ENCODE data around the gene TIFAB.

Gene TIFAB

GRCh38 chr5:135481387-135481786 is 29.2 kb upstream of the TIFAB start:
- no peak for DNase-seq

- no peak for DNase-seq
These were observed 28.4 kb upstream of the TIFAB start for GRCh38 chr5:135480511-135480910.

GRCh38 chr5:135478938-135479337 is 26.8 kb upstream of the TIFAB start:
- DNase-seq: no peak

- no peak for DNase-seq
These were observed 25.5 kb upstream of the TIFAB start for GRCh38 chr5:135477613-135478066.

GRCh38 chr5:135476615-135477581 is 24.7 kb upstream of the TIFAB start:
- no peak for DNase-seq

- no peak for DNase-seq
These were observed 22.0 kb upstream of the TIFAB start for GRCh38 chr5:135473956-135474670.

- no peak for DNase-seq
These were observed 20.0 kb upstream of the TIFAB start for GRCh38 chr5:135472141-135472540.

- DNase-seq: no peak
These were observed 19.6 kb upstream of the TIFAB start for GRCh38 chr5:135471726-135472125.

- no peak for DNase-seq
These were observed 17.8 kb upstream of the TIFAB start for GRCh38 chr5:135469911-135470310.

GRCh38 chr5:135468541-135468940 is 16.4 kb upstream of the TIFAB start:
- no peak for DNase-seq

- no peak for DNase-seq
These were observed 15.8 kb upstream of the TIFAB start for GRCh38 chr5:135467871-135468485.

GRCh38 chr5:135467051-135467625 is 15.0 kb upstream of the TIFAB start:
- no peak for DNase-seq

GRCh38 chr5:135466178-135467050 is 14.3 kb upstream of the TIFAB start:
- no peak for DNase-seq

- no peak for DNase-seq
These were observed 13.4 kb upstream of the TIFAB start for GRCh38 chr5:135465391-135466122.

- DNase-seq: peak; percentile 12
These were observed 10.2 kb upstream of the TIFAB start for GRCh38 chr5:135462304-135462703.

- no peak for DNase-seq
These were observed 9.5 kb upstream of the TIFAB start for GRCh38 chr5:135461481-135462151.

- no peak for DNase-seq
These were observed 8.3 kb upstream of the TIFAB start for GRCh38 chr5:135460246-135461033.

GRCh38 chr5:135458921-135459331 is 6.8 kb upstream of the TIFAB start:
- no peak for DNase-seq

- DNase-seq: no peak
These were observed 6.2 kb upstream of the TIFAB start for GRCh38 chr5:135458356-135458755.
